NCI-H524 treated with DMSO at 0.1 percent for 48 hours (cell line): ENCODE data around the gene GLTPD2.
A peak's percentile ranks its signal among the peaks of the same experiment; 100 is the strongest.
"Not testable (repeated sequence)": the region's sequence is repeated elsewhere in the genome, so short reads cannot be mapped to it uniquely, and the experiment has no call there.

ENCODE experiments used
- DNase-seq: peaks from one replicate; lab custom pipeline; 2025; lab: John Stamatoyannopoulos, UW

GLTPD2 gene

GRCh38 chr17:4808378-4808767 is 19.6 kb downstream of the GLTPD2 start:
- no peak for DNase-seq

- DNase-seq = no peak
These were observed 22.0 kb downstream of the GLTPD2 start for GRCh38 chr17:4810696-4811290.

GRCh38 chr17:4811471-4811870 is 22.7 kb downstream of the GLTPD2 start:
- no peak for DNase-seq

GRCh38 chr17:4812690-4813089 is 23.9 kb downstream of the GLTPD2 start:
- DNase-seq = no peak

GRCh38 chr17:4815043-4815675 is 26.4 kb downstream of the GLTPD2 start:
- no peak for DNase-seq

- no peak for DNase-seq
These were observed 28.1 kb downstream of the GLTPD2 start for GRCh38 chr17:4816826-4817225.

- DNase-seq = no peak
These were observed 29.5 kb downstream of the GLTPD2 start for GRCh38 chr17:4818276-4818675.

- DNase-seq = no peak
These were observed 34.1 kb downstream of the GLTPD2 start for GRCh38 chr17:4822835-4823234.

- DNase-seq = no peak
These were observed 34.8 kb downstream of the GLTPD2 start for GRCh38 chr17:4823373-4824089.

- no peak for DNase-seq
These were observed 38.6 kb downstream of the GLTPD2 start for GRCh38 chr17:4827399-4827798.

- not testable (repeated sequence) for DNase-seq
These were observed 44.0 kb downstream of the GLTPD2 start for GRCh38 chr17:4832829-4833177.

- DNase-seq = no peak
These were observed 44.6 kb downstream of the GLTPD2 start, which contains the start of gene MINK1 for GRCh38 chr17:4833178-4833940. MINK1 (plus strand) TSS chr17:4833340; CDS start chr17:4833584, 244 bp downstream.

GRCh38 chr17:4833941-4834680 is 45.3 kb downstream of the GLTPD2 start:
- no peak for DNase-seq

- no peak for DNase-seq
These were observed 45.9 kb downstream of the GLTPD2 start for GRCh38 chr17:4834681-4835020.

- peak; percentile 85 for DNase-seq
These were observed 47.5 kb downstream of the GLTPD2 start for GRCh38 chr17:4836221-4836620.

GRCh38 chr17:4837471-4838308 is 48.9 kb downstream of the GLTPD2 start:
- no peak for DNase-seq

GRCh38 chr17:4838309-4838785 is 49.6 kb downstream of the GLTPD2 start:
- no peak for DNase-seq

- no peak for DNase-seq
These were observed 50.5 kb downstream of the GLTPD2 start for GRCh38 chr17:4839221-4839620.
